ENCODE data around the gene ELF4. TPM values are rescaled to one million over a fixed set of nuclear protein-coding genes. Genes with fewer than 3 reads are reported as not detected.
"Not testable (repeated sequence)": the region's sequence is repeated elsewhere in the genome, so short reads cannot be mapped to it uniquely, and the experiment has no call there.

ELF4 gene
- total RNA-seq, 1 experiment from 2014 or later, result 5.5 TPM

DNA sequence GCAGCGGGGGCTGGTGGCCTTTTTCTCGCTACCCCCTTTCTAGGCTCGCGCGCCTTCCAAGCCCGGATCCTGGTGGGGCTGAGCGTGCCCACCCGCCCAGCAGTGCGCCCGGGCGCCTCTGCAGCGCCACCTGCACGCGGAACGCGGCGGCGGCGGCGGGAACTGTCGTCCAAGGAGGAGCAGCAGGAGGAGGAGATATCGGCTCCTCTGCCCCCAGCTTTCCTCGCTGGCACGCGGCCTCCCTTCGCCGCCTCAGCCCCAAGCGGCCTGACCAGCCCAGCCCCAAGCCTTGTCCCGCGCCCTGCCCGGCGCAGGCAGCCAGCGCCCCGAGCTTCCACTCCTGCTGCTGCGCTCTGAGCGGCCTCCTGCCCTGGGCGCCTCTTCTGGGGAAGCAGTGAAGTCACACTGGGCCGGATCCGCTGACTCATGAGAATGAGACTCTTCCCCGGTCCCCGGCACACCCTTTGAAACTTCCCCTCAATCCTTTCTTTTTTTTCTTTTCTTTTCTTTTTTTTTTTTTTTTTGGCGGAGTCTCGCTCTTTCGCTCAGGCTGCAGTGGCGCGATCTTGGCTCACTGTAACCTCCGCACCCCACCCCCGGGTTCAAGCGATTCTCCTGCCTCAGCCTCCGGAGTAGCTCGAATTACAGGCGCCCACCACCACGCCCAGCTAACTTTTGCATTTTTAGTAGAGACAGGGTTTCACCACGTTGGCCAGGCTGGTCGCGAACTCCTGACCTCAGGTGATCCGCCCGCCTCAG lies 10.6 kb upstream of the ELF4 start:
- Histone ChIP-seq H3K4me1 (peaks cover 8% of the 10 kb centered on the region; the same call in 1 of the 2 replicates), H3K27ac (no peak overlapping the region), H3K9me3 (replicated peaks) (no peaks in the 10 kb centered on the region), H3K27me3 (no peaks in the 10 kb centered on the region), H3K36me3 (no peaks in the 10 kb centered on the region), H3K4me3 (no peak overlapping the region)
- no peak for DNase-seq

DNA sequence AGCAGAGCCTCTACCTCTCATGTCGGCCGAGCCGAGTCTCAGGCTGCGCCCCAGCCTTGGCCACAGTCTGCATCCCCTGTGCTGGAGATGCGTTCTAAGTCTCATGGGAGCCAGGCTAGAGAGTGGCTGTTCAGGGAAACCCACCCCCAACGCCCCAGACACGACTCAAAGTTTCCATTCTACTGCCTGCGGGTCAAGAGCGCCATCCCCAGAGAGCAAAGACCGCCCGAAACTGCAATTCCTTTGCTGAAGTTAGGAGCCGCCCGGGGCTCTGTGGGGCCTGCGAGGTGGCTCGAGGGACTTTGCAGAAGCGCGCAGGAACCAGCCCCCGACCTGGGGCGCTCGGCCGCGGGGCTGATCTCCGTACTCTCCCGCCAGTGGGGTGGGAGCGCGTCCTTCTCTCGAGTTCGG lies 10.0 kb upstream of the ELF4 start:
- Histone ChIP-seq H3K27ac (no peak overlapping the region), H3K36me3 (no peaks in the 10 kb centered on the region), H3K4me3 (no peak overlapping the region), H3K4me1 (peaks cover 8% of the 10 kb centered on the region; the same call in 1 of the 2 replicates), H3K27me3 (no peaks in the 10 kb centered on the region), H3K9me3 (replicated peaks) (no peaks in the 10 kb centered on the region)
- no peak for DNase-seq

DNA sequence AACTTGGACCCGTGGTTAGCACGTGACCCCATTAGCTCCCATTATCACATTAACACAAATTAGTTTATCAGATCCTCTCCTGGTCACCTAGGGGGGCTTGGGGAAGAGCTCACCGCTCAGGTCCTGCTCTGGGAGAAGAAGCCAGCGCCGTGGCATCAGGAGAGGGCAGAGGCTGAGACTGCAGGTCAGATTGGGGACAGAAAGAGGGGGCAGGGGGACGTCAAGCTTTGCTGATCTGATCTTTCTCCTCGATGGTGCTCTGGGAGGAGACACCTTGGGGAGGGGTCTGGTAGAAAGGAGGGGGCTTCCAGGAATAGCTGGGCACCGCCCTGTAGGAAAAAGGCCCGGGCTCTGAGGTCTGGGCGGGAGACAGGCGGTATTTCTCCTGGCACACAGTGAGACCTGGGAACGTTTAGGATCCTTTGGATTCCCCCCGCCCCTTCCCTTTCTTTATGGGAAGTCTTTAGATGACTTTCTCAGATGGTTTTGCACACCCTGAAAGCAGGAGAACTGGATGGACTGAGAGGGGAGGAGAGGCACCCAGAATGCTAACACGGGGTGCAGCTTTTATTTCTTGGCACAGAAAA lies 9.1 kb upstream of the ELF4 start:
- Histone ChIP-seq H3K4me1 (peaks cover 8% of the 10 kb centered on the region; the same call in 1 of the 2 replicates), H3K36me3 (no peaks in the 10 kb centered on the region), H3K4me3 (peak overlapping the region; percentile 53), H3K9me3 (replicated peaks) (no peaks in the 10 kb centered on the region), H3K27ac (peak overlapping the region; percentile 15; the same call in 1 of the 2 replicates), H3K27me3 (no peaks in the 10 kb centered on the region)
- peak in 1 of 2 experiments; percentile 12 for DNase-seq

DNA sequence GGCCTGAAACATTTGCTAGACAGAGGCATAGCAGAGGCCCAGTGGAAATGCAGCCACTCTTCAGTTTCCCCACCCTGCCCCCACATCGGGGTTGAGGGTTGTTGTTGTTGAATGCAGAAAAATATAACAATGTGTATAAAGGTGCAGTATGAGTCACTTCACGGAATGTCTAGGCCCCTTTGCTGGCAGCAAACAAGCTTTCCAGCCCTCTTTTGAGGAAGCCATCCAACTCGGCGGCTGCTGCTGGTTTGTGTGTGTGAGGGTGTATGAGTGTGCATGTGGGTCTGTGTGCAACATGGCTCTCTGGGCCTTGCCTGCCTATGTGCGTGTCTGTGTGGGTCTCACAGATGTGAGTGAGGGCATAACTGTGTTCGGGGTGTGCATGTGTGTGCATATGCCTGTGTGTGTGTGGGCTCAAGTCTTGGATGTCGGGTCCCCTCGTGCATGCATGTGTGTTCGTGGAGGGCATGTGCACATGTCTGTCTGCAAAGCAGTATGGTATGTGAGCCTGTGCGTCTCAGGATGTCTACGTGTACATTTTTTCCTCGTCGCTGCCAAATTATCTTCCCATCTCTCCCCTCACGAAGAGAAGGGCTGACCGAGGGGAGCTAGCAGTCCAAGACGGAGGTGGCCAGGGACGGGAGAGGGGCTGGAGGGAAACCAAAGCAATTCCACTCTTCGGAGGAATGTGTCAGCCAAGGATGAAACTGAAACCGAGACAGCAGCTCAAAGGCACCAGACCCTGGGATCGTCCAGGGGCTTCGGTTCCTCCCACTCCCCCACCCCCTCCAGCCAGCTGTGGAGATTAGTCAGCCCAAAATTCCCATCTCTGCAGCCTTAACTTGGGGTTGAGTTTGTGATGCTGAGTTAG lies 8.4 kb upstream of the ELF4 start:
- Histone ChIP-seq H3K4me3 (peak overlapping the region; percentile 53), H3K27ac (peak overlapping the region; percentile 15; the same call in 1 of the 2 replicates), H3K36me3 (no peaks in the 10 kb centered on the region), H3K9me3 (replicated peaks) (no peaks in the 10 kb centered on the region), H3K4me1 (peaks cover 8% of the 10 kb centered on the region; the same call in 1 of the 2 replicates), H3K27me3 (no peaks in the 10 kb centered on the region)
- peak; percentile 35 to 48 for DNase-seq

DNA sequence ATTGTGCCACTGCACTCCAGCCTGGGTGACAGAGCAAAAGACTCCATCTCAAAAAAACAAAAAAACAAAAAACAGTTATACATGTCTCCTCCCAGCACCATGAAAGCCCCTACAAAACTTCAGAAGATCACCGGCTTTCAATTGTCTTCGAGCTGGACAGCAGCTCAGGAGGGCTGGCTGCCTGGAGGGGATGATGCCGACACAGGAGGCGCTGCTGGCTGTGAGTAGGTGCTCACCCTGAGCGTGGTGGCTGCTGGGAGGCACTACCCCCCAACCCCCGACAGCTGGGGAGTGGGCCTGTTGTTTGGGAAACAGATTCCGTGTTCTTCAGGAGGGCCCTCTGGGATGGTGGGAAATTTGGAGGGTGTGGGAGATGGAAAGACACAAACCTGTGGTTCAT lies 6.9 kb upstream of the ELF4 start:
- Histone ChIP-seq H3K27me3 (no peaks in the 10 kb centered on the region), H3K27ac (no peak overlapping the region), H3K4me3 (no peak overlapping the region), H3K36me3 (no peaks in the 10 kb centered on the region), H3K4me1 (peaks cover 8% of the 10 kb centered on the region; the same call in 1 of the 2 replicates), H3K9me3 (replicated peaks) (no peaks in the 10 kb centered on the region)
- no peak for DNase-seq

DNA sequence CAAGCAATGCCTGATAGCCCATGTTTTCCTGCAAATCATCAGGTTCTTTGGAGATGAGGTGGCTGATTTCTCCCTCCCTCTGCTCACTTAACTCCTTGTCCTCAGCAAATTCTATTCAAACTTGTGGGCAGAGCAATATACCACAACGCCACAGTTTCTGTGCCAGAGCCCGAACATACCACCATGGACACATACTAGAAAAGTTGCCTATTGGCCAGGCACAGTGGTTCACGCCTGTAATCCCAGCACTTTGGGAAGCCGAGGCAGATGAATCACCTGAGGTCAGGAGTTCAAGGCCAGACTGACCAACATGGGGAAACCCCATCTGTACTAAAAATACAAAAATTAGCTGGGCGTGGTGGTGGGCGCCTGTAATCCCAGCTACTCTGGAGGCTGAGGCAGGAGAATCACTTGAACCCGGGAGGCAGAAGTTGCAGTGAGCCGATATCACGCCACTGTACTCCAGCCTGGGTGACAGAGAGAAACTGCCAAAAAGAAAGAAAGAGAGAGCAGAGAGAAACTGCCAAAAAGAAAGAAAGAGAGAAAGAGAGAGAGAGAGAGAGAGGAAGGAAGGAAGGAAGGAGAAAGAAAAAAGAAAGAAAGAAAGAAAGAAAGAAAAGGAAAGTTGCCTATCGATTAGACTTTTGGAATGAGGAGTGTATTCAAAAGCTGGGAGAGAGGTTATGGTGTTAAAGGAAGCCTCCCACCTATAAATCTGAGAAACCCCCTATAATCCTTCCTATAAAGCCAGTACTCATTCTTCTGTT lies 5.0 kb upstream of the ELF4 start:
- DNase-seq; H3K27ac ChIP-seq; H3K27me3 ChIP-seq; H3K4me3 ChIP-seq; H3K36me3 ChIP-seq; H3K9me3 ChIP-seq (replicated peaks); H3K4me1 ChIP-seq: not testable (repeated sequence)

DNA sequence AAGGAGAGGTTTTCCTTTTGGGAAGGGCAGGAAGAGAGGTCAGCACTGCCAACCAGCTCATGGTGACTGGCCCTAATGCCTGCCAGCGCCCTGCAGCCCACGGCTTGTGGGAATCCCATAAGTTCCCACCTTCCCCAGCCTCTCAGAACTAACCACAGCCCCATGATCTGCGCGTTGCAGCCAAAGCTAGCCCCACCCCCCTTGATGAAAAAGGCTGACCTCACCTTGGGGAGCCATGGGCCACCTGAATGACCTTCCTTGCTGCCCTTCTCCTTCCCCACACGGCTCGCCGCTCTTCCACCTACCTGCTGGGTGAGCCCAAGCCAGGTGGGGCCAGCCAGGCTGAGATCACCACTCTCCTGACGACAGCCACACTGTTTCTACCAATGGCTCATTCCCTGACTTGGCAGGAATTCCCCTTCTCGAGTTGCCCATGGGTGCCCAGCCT lies 3.9 kb upstream of the ELF4 start:
- Histone ChIP-seq H3K27me3 (no peaks in the 10 kb centered on the region), H3K36me3 (no peaks in the 10 kb centered on the region), H3K4me1 (peaks cover 8% of the 10 kb centered on the region; the same call in 1 of the 2 replicates), H3K9me3 (replicated peaks) (no peaks in the 10 kb centered on the region), H3K27ac (no peak overlapping the region), H3K4me3 (no peak overlapping the region)
- no peak for DNase-seq

DNA sequence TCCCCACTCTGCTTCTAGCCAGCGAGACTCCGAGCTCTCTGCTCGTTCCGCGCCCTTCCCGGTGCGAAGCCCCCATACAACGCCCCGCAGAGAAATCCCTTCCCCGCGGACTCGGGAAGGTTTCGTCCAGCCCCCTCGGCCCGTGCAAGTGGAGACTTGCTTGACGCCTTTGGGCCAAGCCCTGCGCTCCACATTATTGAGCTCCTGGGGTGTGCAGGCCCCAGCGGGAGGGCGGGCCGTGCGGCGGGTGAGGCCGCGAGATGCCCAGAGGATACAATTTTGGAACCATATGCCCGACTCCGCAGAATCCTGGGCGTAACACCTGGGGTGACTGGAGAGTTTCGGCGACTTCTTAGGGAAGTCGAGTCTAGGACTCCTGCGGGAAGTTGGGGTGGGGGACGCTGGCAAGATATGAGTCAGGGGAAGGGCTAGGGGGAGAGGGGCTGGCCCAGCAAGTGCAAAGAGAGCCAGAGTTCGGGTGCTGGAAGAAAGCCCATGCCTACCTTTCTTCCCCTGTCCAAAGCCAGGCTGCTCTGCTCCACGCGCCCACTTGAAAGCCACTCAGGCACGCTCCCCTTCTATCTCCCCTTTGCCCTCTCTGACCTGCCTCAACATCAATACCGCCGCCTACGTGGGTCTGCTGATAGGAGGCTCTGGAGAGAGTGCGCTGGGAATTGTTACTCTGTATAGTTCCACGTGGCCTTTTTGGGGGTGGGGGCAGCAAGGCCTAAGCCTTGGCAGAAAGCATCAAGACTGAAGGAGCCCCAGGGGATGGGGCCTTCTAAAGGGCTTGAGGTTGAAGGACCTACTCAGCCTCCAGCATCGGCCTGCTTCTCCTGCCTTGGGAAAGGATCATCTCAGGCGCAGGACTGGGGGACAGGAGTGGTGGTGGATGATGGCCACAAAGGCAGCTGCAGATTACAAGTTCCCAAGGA lies 1.2 kb upstream of the ELF4 start:
- Histone ChIP-seq H3K4me1 (no peaks in the 10 kb centered on the region), H3K36me3 (no peaks in the 10 kb centered on the region), H3K9me3 (replicated peaks) (no peaks in the 10 kb centered on the region), H3K27me3 (no peaks in the 10 kb centered on the region), H3K4me3 (peak overlapping the region; percentile 47), H3K27ac (no peak overlapping the region)
- DNase-seq, result no peak

DNA sequence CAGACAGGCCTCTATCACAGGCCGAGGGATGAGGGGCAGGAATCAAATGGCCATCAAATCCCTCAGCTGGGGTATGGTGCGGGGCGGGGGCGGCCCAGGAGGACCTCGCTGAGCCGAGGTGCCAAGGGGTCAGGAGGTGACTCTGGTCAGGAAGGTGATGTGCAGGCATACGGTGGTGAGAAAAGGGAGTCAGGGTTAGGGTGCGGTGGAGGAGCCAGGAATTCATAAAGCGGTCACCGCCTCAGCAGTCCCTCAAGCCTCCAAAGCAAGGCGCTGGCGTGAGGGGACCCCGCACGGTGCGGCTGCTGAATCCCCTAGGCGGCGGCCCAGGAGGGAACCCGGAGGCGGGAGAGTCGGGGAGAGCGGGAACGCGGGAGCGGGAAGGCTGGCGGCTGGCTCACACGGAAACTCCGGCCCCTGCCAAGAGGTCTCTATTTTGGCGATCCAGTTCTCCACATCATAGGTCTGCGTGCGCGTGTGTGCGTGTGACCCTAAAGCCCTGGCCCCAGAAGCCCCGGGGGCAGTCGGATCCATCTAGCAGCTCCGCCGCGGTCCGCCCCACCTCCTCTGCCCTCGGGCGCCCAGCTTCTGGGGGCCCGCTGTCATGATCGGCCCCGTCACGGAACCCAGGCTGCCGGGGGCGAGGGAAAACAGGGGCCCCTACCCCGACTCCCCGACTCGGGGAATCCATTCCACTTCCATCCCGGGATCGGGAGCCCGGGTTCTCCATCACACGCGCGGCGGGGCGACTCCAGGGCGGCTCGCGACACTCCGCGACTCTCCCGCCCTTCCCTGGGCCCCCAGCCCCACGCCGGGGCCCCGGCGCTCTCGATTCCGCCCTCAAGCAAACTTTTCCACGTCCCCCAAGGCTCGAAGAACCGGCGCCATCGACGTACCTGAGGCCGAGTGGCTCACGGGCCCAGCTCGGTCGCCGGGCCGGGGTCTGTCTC lies 593 bp downstream of the ELF4 start:
- Histone ChIP-seq H3K27me3 (no peaks in the 10 kb centered on the region), H3K4me3 (peak overlapping the region; percentile 61), H3K27ac (peak overlapping the region; percentile 61), H3K36me3 (no peaks in the 10 kb centered on the region), H3K9me3 (replicated peaks) (no peaks in the 10 kb centered on the region), H3K4me1 (no peaks in the 10 kb centered on the region)
- no peak for DNase-seq

DNA sequence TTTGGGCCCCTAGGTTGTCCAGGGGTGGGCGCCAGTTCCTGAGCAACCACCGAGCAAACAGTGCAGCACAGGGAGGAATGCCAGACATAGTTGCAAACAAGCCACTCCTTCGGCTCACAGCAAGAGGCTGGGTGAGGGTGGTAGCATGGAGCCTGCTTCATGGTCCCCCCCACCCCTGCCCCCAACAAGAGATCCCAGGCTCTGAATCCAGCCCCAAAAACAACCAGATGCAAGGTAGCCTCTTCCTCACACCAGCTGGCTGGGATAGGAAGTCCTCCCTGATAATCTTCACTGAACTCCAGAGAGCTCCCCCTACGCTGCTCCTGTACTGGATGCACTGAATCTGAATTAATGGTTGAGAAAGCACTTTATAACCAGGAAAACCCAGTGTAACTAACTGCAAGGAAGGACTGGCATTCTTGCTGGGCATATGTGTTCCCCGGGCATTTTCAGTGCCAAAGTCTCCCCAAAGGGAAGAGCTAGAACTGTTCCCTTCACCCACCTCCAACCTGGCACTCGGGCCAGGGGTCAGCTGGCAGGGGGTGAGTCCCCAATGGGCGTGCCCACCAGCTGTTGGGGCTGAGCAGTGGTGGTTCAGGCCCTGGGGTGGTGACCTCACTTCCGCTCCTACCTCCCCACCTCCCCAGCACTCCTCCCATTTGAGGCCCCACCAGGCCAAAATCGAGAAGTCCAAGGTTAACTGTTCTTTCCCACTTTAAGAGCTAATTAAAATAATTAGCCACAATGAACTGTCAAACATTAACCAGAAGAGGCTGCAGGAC lies 1.5 kb downstream of the ELF4 start:
- Histone ChIP-seq H3K36me3 (no peaks in the 10 kb centered on the region), H3K9me3 (replicated peaks) (no peaks in the 10 kb centered on the region), H3K4me1 (no peaks in the 10 kb centered on the region; the same call in 1 of the 2 replicates), H3K27ac (peak overlapping the region; percentile 61), H3K27me3 (no peaks in the 10 kb centered on the region), H3K4me3 (peak overlapping the region; percentile 61)
- DNase-seq, result no peak

DNA sequence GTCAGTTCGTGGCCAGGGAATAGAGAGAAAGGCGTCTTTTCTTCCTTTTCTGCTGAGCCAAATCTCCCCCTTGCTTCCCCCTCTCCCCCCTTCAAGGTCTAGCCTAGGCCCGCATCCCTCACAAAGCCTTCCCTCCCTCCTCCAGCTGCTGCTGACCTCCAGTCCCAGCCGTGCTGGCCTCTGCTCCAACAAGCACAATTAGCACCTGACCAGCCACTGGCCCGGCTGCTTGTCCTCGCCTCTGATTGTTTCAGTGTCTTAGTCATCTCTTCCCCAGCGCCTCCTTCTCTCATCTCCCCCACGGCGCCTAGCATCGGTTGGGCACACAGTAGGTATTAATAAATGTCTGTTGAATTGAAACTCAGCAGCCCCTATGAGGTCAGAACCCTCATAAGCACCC lies 4.2 kb downstream of the ELF4 start:
- Histone ChIP-seq H3K4me3 (no peak overlapping the region), H3K4me1 (peaks cover 4% of the 10 kb centered on the region; the same call in 1 of the 2 replicates), H3K36me3 (no peaks in the 10 kb centered on the region), H3K9me3 (replicated peaks) (no peaks in the 10 kb centered on the region), H3K27ac (no peak overlapping the region), H3K27me3 (no peaks in the 10 kb centered on the region)
- DNase-seq, result no peak

DNA sequence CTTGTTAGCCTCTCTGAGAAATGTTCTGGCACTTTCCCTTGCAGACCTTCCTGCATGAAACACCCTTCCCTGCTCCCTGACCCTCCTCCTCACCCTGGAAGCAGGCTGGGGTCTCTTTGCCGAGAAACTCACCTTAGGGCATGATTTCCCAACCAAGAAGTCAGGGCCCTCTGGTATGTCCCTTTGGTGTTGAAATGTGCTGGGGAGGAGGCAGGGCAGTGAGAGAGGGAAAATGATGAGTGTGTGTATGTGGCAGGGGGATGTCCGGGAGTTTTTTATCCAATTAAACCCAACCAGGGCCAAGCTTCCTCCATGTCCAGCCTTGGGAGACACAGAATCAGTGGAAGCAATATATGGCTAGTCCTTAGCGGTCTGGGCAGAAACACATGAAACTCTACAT lies 5.1 kb downstream of the ELF4 start:
- no peaks in the 10 kb centered on the region for H3K9me3 ChIP-seq (replicated peaks)
- H3K4me1 ChIP-seq, result peaks cover 4% of the 10 kb centered on the region; the same call in 1 of the 2 replicates
- no peaks in the 10 kb centered on the region for H3K27me3 ChIP-seq
- no peak for DNase-seq
- no peaks in the 10 kb centered on the region for H3K36me3 ChIP-seq
- no peak overlapping the region for H3K27ac ChIP-seq
- H3K4me3 ChIP-seq, result no peak overlapping the region

Data from SJCRH30 (cell line).